ENCODE results near the gene GJB4.

Gene GJB4

GRCh38 chr1:34781071-34781843 lies 21.7 kb downstream of the GJB4 start, which contains the start of gene GJB3:
GJB3 (plus strand) TSS chr1:34781214; CDS start chr1:34784763, 3,549 bp downstream.
- TF ChIP-seq TAF1 (IDR thresholded peaks at IDR 0.05; ENCODE audit: borderline replicate concordance, low read depth, low read length) (no peak), POLR2A (IDR thresholded peaks at IDR 0.05; ENCODE audit: low read depth, low read length) (no peak), POLR2AphosphoS5 (IDR thresholded peaks at IDR 0.05; ENCODE audit: low read depth, low read length) (no peak)
- FAIRE-seq (no peak), DNase-seq (ENCODE audit: insufficient read length) (no peak)

GRCh38 chr1:34781844-34782391 lies 22.4 kb downstream of the GJB4 start:
- no peak for DNase-seq (ENCODE audit: insufficient read length)
- no peak for TF ChIP-seq POLR2AphosphoS5 (IDR thresholded peaks at IDR 0.05; ENCODE audit: low read depth, low read length)
- no peak for TF ChIP-seq TAF1 (IDR thresholded peaks at IDR 0.05; ENCODE audit: borderline replicate concordance, low read depth, low read length)
- no peak for TF ChIP-seq POLR2A (IDR thresholded peaks at IDR 0.05; ENCODE audit: low read depth, low read length)
- no peak for FAIRE-seq

DNA sequence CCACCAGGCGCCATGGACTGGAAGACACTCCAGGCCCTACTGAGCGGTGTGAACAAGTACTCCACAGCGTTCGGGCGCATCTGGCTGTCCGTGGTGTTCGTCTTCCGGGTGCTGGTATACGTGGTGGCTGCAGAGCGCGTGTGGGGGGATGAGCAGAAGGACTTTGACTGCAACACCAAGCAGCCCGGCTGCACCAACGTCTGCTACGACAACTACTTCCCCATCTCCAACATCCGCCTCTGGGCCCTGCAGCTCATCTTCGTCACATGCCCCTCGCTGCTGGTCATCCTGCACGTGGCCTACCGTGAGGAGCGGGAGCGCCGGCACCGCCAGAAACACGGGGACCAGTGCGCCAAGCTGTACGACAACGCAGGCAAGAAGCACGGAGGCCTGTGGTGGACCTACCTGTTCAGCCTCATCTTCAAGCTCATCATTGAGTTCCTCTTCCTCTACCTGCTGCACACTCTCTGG lies 25.2 kb downstream of the GJB4 start:
- DNase-seq (ENCODE audit: insufficient read length) (no peak), FAIRE-seq (no peak)
- TF ChIP-seq POLR2A (IDR thresholded peaks at IDR 0.05; ENCODE audit: low read depth, low read length) (no peak), POLR2AphosphoS5 (IDR thresholded peaks at IDR 0.05; ENCODE audit: low read depth, low read length) (no peak), TAF1 (IDR thresholded peaks at IDR 0.05; ENCODE audit: borderline replicate concordance, low read depth, low read length) (no peak)

DNA sequence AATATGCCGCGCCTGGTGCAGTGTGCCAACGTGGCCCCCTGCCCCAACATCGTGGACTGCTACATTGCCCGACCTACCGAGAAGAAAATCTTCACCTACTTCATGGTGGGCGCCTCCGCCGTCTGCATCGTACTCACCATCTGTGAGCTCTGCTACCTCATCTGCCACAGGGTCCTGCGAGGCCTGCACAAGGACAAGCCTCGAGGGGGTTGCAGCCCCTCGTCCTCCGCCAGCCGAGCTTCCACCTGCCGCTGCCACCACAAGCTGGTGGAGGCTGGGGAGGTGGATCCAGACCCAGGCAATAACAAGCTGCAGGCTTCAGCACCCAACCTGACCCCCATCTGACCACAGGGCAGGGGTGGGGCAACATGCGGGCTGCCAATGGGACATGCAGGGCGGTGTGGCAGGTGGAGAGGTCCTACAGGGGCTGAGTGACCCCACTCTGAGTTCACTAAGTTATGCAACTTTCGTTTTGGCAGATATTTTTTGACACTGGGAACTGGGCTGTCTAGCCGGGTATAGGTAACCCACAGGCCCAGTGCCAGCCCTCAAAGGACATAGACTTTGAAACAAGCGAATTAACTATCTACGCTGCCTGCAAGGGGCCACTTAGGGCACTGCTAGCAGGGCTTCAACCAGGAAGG lies 25.8 kb downstream of the GJB4 start:
- TF ChIP-seq POLR2A (IDR thresholded peaks at IDR 0.05; ENCODE audit: low read depth, low read length) (no peak), TAF1 (IDR thresholded peaks at IDR 0.05; ENCODE audit: borderline replicate concordance, low read depth, low read length) (no peak), POLR2AphosphoS5 (IDR thresholded peaks at IDR 0.05; ENCODE audit: low read depth, low read length) (no peak)
- no peak for DNase-seq (ENCODE audit: insufficient read length)
- no peak for FAIRE-seq

- no peak for DNase-seq (ENCODE audit: insufficient read length)
- FAIRE-seq, result no peak
- TF ChIP-seq TAF1 (IDR thresholded peaks at IDR 0.05; ENCODE audit: borderline replicate concordance, low read depth, low read length), result no peak
- no peak for TF ChIP-seq POLR2AphosphoS5 (IDR thresholded peaks at IDR 0.05; ENCODE audit: low read depth, low read length)
- no peak for TF ChIP-seq POLR2A (IDR thresholded peaks at IDR 0.05; ENCODE audit: low read depth, low read length)
Measured at GRCh38 chr1:34785875-34786470, 26.4 kb downstream of the GJB4 start.

DNA sequence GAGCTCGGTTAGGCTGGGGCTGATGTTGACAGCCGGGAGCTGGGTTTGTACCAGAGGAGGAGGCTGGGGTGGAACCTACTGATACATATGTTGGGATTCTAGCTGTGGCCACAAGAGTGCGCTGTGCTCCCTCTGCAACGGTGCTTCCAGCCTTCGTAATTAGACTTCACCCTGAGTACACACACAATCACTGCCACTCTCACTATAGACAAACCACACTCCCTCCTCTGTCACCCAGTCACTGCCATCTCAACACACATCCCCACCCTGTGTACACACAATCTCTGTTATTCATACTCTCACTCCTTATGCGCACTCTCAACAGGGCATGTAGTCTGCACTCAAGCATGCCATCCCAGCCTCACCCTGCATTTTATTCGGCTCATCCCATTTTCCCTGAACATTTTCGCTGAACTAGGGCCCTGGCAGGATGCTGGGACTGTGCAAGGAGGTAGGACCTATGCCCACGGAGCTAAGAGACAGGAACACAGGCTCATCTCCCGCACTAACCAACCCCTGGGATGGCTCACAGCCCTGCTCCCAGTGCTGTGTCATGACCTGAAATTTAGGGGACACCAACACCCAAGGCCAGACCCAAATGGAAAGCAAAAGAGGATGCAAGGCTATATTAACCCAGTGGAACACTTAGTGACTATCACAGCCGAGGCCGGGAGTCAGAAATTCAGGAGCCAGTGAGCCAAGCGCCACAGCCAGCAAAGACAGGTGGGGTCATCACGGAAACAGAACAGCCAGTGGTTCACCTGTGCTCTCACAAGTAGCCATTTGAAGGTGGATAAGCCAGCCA lies 27.2 kb downstream of the GJB4 start:
- FAIRE-seq (peak; percentile 90), DNase-seq (ENCODE audit: insufficient read length) (peak; percentile 67)
- TF ChIP-seq POLR2A (IDR thresholded peaks at IDR 0.05; ENCODE audit: low read depth, low read length) (no peak), TAF1 (IDR thresholded peaks at IDR 0.05; ENCODE audit: borderline replicate concordance, low read depth, low read length) (no peak), POLR2AphosphoS5 (IDR thresholded peaks at IDR 0.05; ENCODE audit: low read depth, low read length) (no peak)

GRCh38 chr1:34787461-34788420 lies 28.2 kb downstream of the GJB4 start:
- no peak for TF ChIP-seq TAF1 (IDR thresholded peaks at IDR 0.05; ENCODE audit: borderline replicate concordance, low read depth, low read length)
- no peak for TF ChIP-seq POLR2AphosphoS5 (IDR thresholded peaks at IDR 0.05; ENCODE audit: low read depth, low read length)
- TF ChIP-seq POLR2A (IDR thresholded peaks at IDR 0.05; ENCODE audit: low read depth, low read length), result no peak
- DNase-seq (ENCODE audit: insufficient read length), result no peak
- FAIRE-seq, result no peak

DNA sequence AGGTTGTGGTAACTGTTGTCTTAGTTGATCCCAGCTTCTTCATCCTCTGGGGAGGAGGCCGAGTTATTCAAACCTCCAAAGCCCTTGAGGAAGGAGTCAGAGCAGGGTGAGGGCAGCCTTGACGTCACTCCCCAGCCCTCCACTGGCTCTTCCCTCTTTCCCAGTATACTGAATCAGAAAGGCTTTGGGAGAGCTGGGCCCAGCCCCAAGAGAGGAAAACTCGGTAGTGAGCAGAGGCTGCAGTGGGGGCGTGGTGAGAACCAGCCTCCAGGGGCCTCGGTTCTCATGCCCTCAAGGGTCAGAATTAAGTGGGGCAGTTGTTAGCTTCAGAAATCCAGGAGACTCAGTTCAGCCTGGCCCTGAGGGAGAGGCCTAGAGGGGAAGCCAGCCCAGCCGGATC lies 31.4 kb downstream of the GJB4 start:
- TF ChIP-seq POLR2AphosphoS5 (IDR thresholded peaks at IDR 0.05; ENCODE audit: low read depth, low read length) (no peak), POLR2A (IDR thresholded peaks at IDR 0.05; ENCODE audit: low read depth, low read length) (no peak), TAF1 (IDR thresholded peaks at IDR 0.05; ENCODE audit: borderline replicate concordance, low read depth, low read length) (no peak)
- FAIRE-seq, result no peak
- no peak for DNase-seq (ENCODE audit: insufficient read length)

- no peak for FAIRE-seq
- DNase-seq (ENCODE audit: insufficient read length), result no peak
Measured at GRCh38 chr1:34792424-34792823, 32.9 kb downstream of the GJB4 start.

More at GRCh38 chr1:34792424-34792823, 32.9 kb downstream of the GJB4 start:
- TF ChIP-seq TAF1 (IDR thresholded peaks at IDR 0.05; ENCODE audit: borderline replicate concordance, low read depth, low read length) (no peak), POLR2A (IDR thresholded peaks at IDR 0.05; ENCODE audit: low read depth, low read length) (no peak), POLR2AphosphoS5 (IDR thresholded peaks at IDR 0.05; ENCODE audit: low read depth, low read length) (no peak)

Data from GM12892 (cell line).